Tongue (tissue), 2 donors: ENCODE data around the gene RIC1. TPM values are rescaled to one million over a fixed set of nuclear protein-coding genes. Genes with fewer than 3 reads are reported as not detected.
"Not testable (repeated sequence)": the region's sequence is repeated elsewhere in the genome, so short reads cannot be mapped to it uniquely, and the experiment has no call there.

Experiments
- DNase-seq: peaks from one replicate; pipeline ENCODE4 v3.0.0-alpha.2; 2015
- total RNA-seq: library from RNA; depleted of rRNA; stranded (reverse); fragments of >200 nt; gene quantifications from one replicate; pipeline ENCODE4 v1.2.3, GENCODE V29; 2014

RIC1 gene
- total RNA-seq, 1 donor from 2014 or later = 38.9 TPM

DNA sequence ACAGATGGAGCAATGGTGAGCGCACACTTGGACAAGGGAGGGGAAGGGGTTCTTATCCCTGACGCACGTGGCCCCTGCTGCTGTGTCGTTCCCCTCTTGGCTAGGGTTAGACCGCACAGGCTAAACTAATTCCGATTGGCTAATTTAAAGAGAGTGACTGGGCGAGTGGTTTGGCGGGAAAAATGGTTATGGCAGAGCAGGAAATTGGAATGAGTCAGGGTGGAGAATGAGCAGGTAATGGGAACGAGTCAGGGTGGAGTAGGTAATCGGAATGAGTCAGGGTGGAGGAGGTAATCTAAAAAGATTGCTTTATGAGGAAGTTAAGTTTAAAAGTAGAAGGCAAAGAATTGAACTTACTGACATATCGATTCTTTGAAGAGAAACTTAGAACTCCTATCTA lies 46.1 kb downstream of the RIC1 start:
- not testable (repeated sequence) for DNase-seq

DNA sequence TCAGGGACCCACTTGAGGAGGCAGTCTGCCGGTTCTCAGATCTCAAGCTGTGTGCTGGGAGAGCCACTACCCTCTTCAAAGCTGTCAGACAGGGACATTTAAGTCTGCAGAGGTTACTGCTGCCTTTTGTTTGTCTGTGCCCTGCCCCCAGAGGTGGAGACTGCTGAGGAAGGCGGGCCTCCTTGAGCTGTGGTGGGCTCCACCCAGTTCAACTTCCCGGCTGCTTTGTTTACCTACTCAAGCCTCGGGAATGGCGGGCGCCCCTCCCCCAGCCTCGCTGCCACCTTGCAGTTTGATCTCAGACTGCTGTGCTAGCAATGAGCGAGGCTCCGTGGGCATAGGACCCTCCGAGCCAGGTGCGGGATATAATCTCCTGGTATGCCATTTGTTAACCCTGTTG lies 54.7 kb downstream of the RIC1 start:
- DNase-seq = not testable (repeated sequence)

DNA sequence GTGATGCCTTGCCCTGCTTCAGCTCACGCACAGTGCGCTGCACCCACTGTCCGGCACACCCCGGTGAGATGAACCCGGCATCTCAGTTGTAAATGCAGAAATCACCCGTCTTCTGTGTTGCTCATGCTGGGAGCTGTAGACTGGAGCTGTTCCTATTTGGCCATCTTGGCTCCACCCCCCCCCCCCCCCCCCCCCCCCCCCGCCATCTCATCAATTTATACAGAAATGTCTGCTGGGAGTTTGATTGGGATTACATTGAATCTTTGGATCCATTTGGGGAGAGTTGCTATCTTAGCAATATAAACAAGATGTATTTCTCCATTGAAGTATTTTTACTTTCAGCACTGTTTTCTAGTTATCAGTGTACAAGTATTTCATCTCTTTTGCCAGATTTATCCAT lies 55.2 kb downstream of the RIC1 start:
- DNase-seq = no peak

DNA sequence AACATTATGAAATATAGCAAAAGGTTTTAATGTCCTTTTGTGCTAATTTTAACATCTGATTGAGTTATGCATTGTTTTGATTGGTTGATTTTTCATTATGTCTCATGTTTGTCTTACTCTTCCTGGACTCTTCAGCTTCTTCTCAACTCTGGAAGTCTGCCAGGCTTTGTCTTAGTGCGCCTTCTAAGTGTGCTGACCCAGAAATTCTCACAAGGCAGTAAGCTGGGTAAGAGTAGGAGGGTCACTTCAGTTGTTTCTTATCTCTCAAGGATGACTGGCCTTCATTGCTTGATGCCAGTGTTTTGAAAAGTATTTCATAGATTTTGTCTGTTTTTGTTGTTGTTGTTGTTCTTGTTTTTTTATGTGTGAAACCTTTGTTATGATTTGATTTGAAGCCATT lies 59.2 kb downstream of the RIC1 start:
- peak; percentile 4 for DNase-seq

DNA sequence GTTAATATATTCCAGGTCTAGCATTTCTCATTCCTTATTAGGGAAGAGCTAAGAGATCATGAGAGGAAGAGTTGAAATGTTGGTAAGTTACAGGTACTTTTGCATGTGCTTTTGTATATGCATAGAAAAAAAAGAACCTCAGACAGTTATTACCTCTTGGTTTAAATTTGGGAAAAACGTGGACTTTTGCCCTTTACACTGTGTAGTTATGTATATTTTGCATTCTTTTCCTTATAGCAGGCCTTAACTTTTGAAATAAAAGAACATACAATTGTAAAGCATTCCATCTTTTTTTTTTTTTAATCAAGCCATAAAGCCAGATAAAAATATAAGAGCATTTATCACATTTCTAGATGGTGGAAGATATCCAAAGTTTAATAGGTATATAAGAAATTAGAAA lies 61.4 kb downstream of the RIC1 start:
- DNase-seq = no peak

DNA sequence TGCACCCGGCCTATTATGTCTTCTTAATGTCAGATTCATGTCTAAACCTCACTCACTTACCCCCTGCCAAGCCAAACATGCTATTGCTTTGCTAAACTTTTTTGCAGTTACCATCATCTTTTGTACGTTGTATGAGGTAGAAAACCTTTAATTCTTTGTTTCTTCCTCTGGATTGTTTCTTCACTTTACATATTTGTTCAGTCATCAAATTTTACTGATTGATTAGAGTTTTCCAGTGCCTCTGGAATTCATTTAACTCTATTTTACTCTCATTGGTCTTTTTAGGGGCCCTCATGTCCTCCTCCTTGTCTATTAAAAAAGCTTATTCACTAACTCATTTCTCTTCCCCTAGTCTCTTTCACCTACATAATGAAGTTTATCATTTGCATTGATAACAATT lies 67.0 kb downstream of the RIC1 start:
- no peak for DNase-seq

DNA sequence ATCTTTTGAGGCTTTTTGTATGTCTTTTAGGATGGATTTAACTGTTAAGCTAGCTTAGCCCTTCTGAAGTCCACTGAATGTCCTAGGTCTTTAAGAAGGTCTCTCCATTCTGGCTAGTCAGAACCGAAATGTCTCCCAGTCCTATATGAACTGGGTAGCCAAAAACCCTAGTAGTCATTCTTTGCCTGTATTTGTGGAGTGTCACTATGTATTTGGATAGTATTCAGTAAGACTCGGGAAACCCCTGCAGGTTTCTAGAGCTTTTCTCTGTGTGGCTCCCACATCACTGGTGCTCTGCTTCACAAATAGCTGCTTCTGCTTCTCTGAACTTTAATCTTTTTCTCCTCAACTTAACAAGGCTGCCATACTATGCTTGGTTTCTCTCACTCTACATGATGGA lies 68.0 kb downstream of the RIC1 start:
- DNase-seq = no peak

DNA sequence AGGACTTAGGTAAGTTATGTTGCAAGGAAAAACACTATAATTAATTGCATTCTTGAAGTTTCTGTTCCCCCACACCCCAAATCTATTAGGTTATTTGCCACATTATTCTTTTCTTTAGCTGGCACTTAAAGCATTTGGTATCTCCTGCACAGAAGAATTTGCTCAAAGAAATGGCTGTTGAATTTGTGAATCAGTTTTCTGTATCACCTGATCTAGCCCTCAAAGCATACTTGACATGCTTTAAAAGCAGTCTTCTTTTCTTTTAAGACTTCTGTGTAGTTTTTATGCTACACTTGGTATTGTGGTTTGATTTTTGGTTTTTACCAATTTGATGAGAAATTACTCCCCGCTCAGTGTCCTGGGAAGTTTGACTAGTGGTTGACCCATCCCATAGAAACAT lies 69.1 kb downstream of the RIC1 start:
- DNase-seq = no peak

DNA sequence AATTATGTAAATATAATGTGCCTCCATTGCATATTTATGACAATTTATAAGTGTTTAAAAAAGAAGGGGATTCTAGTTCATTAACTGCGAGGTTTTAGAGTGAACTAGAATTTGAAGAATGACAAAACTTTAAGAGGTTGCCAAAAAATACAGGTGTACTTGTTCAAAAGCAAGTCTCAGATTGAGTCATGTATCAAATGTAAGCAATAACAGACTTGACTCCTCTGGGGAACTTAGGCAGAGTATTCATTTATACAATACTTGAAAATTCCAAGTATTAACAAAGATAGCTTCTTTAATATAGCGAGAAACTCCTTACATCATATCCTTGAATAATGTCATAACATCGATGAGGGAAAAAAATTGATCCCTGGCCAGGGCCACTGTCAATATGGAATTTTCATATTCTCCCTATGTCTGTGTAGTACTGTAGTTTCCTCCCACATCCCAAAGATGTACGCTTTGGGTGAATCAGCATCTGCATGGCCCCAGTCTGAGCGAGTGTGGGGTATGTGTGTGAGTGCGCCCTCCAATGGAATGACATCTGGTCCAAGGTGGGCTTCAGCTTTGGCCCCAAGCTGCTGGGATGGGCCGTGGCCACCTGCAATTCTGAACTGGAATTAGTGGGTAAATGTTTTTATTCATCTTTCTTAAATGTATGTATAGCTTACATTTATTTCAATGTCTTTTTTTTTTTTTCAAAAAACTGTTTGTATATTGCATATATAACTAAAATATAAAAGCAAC lies 70.1 kb downstream of the RIC1 start:
- no peak for DNase-seq

DNA sequence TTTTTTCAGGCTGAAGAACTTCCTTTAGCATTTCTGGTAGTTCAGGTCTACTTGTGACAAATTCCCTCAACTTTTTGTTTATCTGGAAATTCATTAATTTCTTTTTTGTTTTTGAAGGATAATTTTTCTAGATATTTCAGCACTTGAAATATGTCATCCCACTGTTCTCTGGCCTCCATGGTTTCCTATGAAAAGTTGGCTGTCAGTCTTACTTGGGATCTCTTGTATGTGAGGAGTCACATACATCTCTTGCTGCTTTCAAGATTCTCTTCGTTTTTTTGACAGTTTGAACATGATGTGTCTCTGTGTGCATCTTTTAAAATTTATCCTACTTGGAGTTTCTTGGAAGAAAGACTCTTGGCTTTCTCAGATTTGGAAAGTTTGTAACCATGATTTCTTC lies 79.5 kb downstream of the RIC1 start:
- no peak for DNase-seq

DNA sequence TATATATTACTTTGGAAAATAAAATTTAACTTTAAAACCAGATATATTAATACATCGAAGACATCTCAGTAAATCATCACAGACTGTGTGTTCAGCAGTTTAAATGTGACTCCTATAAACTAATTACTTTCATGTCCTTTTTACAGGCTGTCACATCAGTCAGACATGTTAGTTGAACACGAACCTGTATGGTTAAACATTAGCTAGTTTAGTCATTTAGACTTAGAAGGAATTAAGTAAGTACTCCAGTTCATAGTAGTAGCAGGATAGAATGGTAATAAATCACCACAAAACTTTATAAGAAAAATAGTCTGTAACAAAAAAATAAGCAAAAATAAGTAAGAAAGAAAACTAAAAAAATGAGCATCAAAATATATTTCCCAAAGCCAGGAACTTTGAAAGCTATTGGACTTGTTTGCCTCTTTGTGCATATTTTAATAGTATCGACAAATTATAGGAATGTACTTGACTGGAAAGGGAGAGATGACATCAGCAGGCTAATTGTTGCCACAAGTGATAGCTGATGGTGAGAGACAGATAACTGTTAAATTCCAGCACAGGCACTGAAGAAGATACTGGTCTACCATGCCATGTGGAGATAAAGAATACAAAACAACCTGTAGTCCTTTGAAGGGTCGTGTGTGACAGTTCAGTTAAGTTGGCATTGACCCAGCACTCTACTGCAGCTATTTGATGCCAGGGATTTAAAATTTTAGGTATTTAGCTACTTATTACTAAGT lies 83.9 kb downstream of the RIC1 start:
- DNase-seq = no peak

DNA sequence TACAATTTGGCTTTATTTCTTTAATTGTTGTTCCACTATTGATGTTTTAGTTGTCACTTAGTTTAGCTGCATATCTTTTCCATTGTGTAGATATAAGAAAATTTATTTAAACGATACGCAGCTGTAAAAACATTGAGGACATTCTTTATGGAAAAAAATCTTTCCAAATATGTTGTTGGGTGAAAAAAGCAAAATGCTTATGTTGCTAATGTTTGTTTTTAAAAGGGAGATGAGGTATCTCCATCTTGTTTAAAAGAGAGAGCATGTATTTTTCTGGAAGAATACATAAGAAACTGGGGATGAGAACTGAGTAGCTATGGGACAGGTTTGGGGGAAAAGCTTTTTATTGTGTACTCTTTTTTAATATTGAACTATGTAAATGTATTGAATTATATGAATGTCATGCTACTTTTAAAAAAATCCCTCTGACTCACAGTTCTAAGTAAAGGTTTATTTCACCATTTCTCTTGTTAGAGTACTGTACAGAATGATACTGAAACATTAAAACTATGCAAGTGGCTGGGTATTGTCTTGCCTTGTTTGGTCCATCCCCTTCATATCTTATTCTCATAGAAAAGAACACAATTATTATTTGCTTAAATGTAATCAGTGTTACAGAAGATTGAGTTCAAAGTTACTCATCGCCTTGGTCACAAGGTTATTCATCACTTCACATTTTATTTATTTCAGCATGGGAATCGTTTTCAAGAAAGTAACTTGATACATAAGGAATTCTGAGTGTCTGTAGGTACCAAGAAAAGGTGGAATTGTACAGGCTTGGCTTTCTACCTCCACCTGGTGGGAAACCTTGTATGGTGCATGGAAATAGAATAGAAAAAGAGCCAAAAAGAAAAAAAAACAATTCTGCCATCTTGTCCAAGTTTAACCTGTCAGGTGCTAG lies 85.8 kb downstream of the RIC1 start:
- no peak for DNase-seq

DNA sequence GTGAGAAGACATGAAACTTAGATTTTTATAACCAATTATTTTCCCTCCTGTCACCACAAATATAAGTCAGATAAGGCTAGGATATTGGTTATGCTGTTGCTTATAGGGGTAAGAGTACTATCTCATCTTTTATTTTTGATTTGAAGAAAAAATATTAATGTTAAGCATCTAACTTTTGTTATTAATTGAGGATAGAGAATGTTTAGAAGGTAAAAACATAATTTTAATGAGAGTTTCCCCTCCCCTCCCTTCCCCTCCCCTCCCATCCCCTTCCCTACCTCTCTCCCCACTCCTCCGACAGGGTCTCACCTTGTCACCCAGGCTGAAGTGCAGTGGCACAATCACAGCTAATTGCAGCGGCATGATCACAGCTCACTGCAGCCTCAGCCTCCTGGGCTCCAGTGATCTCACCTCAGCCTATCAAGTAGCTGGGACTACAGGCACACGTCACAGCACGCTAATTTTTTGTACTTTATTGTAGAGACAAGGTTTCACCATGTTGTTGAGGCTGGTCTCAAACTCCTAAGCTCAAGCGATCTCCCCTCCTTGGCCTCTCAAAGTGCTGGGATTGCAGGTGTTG lies 86.7 kb downstream of the RIC1 start:
- no peak for DNase-seq

DNA sequence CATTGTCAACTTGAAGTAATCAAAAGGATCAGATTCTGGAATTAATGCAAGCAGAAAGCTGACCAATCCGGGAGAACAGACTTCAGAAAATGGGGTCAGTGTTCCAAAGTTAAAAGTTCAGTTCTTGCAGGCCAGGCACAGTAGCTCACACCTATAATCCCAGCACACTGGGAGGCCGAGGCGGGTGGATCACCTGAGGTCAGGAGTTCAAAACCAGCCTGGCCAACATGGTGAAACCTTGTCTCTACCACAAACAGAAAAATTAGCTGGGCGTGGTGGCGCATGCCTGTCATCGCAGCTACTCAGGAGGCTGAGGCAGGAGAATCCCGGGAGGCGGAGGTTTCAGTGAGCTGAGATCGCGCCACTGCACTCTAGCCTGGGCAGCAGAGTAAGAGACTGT lies 88.5 kb downstream of the RIC1 start:
- DNase-seq = not testable (repeated sequence)

DNA sequence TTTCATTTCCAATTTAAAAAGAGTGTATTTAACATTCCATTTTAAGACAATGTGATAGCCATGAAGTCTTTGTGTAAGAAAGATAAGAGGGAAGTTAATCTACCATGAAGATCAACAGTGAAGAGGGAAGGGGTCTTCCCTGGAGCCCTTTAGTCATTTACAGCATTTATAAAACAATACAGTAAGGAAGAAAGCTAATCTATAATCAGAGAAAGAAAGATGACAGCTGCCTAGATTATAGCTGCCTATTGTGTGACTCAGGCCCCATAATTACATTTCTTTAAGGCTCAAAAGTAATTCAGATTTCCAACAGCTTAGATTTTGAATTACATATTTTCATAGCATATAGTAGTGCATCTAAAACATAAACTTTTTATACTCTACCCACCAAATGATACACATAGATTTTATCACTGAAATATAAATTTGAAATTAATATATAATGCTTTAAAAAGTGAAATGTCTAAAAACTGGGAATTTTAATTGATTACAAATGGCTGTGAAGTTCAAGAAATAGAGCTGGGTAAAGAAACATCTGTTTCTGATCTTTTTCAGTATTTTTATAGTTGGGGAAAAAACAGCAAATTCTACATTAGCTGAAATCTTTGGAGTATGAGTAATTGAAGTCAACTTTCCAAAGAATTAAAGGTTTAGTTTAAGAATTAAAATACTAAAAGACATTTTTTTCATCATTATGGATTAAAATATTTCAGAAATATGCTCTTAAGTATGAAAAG lies 89.6 kb downstream of the RIC1 start:
- DNase-seq = no peak

DNA sequence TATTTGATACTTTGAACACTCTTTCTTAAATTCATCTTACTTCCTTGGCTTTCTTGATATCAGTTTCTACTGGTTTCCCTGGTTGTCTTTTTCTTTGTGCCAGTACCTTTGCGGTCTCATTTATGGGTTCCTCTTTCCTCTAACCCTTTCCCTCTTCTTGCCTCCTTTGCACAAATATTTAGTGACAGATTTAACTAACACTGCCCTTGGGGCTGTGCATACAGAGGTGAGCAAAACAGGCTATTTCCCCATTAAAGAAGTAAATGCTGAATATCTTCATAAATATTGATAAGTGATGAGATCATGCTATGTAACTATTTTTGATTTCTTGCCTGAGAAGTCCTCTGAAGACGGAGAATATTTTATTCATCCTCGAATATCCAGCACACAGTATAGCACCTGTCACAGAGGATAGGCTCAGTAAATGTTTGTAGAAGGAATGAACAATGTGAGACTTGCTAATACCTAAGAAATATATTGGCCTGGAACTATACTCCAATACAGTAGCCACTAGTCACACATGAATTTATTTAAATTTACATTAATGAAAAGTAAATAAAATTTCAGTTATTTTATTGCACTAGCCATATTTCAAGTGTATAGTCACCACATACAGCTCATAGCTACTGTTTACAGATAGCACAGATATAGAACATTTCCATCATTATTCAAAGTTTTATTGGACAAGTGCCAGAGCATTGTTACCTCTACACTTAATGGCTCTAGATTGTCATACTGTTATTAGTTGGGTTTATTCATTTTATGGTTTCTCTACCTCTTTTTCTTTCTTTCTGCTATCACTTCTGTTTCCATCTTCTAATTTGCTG lies 90.4 kb downstream of the RIC1 start:
- no peak for DNase-seq

DNA sequence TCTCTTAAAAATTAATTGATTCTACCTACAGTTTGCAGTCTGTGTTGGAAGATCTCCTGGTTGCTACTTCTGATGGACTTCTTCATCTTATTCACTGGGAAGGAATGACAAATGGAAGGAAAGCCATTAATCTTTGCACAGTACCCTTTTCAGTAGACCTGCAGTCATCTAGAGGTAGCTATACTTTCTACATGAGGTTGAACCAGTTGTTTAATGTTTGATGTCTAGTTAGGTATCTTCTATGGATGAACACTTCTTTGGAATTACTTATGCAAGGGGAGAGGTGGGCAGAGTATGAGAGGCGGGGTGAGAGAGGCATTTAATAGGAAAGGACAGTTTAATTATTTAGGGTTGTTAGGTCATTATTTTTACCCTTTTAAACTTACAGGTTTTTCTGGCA lies 91.2 kb downstream of the RIC1 start:
- DNase-seq = no peak

DNA sequence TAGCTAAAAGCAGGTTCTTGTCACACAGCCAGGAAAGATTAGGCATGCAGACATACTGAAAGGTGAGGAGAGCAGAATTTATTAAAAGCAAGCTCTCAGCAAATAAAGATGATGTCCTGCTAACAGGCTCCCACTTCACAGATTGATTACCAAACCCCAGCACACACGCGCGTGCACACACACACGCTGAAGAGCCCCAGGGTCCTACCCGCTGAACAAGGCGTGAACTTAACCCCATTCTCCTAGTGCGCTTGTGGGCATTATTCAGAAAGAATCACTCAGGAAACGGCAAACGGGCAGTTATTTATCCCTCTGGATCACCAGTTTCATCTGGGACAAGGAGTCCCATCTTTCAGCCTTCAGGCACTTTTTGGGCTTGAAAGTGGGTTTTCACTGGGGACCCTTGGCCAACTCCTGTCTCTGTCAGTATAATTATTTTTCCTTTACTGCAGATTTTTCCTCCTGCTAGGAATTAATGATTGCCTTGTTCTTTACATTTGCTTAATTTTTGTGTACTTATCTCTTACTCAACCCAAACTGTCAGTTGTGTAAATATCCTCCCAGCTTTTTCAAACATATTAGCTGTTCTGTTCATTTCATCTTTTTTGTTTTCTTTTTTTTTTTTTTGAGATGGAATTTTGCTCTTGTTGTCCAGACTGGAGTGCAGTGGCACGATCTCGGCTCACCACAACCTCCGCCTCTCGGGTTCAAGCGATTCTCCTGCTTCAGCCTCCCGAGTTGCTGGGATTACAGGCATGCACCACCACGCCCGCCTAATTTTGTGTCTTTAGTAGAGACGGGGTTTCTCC lies 92.6 kb downstream of the RIC1 start:
- DNase-seq = no peak

DNA sequence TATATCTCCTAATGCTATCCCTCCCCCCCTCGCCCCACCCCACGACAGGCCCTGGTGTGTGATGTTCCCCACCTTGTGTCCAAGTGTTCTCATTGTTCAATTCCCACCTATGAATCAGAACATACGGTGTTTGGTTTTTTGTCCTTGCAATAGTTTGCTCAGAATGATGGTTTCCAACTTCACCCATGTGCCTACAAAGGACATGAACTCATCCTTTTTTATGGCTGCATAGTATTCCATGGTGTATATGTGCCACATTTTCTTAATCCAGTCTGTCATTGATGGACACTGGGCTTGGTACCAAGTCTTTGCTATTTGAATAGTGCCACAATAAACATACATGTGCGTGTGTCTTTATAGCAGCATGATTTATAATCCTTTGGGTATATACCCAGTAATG lies 93.8 kb downstream of the RIC1 start:
- DNase-seq = not testable (repeated sequence)

DNA sequence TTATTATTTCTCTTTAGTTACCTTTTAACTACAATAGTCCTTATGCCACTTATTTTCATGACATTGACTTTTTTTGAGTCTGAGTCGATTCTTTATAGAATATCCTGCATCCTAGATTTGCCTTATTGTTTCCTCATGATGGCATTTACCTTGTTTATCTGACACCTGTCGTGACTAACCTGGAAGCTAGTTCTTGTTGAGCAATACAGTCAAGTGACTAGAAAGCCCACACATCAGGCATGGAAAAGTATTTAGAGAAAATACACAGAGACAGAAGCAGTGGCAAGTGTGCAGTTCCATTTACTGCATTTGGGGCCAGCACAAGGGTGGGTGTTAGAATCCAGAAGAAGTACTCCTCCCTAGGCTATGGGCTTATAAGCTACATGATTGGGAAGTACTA lies 106.2 kb downstream of the RIC1 start:
- no peak for DNase-seq
